HL-60 (cell line): ENCODE measurements around the gene HTR7.

Source experiments
- DNase-seq, 2 experiments: peaks; one replicate each; pipeline ENCODE4 v3.0.0-alpha.2; 2010 to 2020; ENCODE audit warnings: low read depth in 1 of 2, low spot score in 1 of 2
- H3K27ac ChIP-seq: fragments of 250-450 bp; sonication (Bioruptor Pico); replicated peaks from 2 replicates; pipeline ENCODE4 v1.5.1; 2020; ENCODE audit warnings: mild to moderate bottlenecking, moderate library complexity
- H3K27me3 ChIP-seq: fragments of 250-450 bp; sonication (Bioruptor Pico); 2 replicates; pipeline ENCODE4 v1.5.1; 2021; ENCODE audit warnings: mild to moderate bottlenecking, moderate library complexity; ENCODE audit not compliant: insufficient read depth, poor library complexity, severe bottlenecking
- H3K4me3 ChIP-seq: replicated peaks from 2 replicates; pipeline ENCODE4 v1.5.1; 2011; ENCODE audit warnings: mild to moderate bottlenecking, control low read depth, low read length; ENCODE audit not compliant: insufficient read depth
- GABPA ChIP-seq: IDR thresholded peaks from 2 replicates; pipeline ENCODE4 v1.6.1; 2012; ENCODE audit warnings: low read depth
- POLR2AphosphoS5 ChIP-seq: IDR thresholded peaks from 2 replicates; pipeline ENCODE4 v1.6.1; 2012; ENCODE audit warnings: low read depth
- SPI1 ChIP-seq: IDR thresholded peaks from 2 replicates; pipeline ENCODE4 v1.6.1; 2012; ENCODE audit warnings: low read depth, mild to moderate bottlenecking, borderline replicate concordance
- TF ChIP-seq, protein P1 (sequence below): IDR thresholded peaks from 2 replicates; pipeline ENCODE4 v1.6.1; 2012; ENCODE audit warnings: low read depth; ENCODE audit not compliant: insufficient replicate concordance
- TF ChIP-seq, protein P2 (sequence below): IDR thresholded peaks from one replicate; pipeline ENCODE4 v1.5.1; 2011; ENCODE audit warnings: low read length, control low read depth, inconsistent platforms; ENCODE audit not compliant: insufficient read depth

The HTR7 gene

DNA sequence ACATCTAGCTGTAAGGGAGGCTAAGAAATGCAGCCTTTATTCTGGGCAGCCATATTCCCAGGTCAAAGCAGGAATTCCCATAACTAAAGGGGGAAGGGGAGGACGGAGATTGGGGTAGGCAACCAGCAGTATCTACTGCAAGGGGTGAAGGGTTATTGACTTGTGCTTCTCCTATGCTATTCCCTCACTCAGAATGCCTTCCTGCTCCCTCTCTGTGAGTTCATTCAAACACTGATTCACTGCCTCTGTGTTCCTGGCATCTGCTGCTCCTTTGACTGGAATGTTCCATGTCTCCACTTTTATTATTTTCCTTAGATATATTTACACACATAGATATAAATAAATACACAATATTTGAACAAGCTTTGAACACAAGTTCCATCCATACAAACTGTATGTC, 11.1 kb downstream of the HTR7 start:
- H3K27ac ChIP-seq: no peak overlapping the region
- H3K27me3 ChIP-seq: no peaks in the 10 kb centered on the region

DNA sequence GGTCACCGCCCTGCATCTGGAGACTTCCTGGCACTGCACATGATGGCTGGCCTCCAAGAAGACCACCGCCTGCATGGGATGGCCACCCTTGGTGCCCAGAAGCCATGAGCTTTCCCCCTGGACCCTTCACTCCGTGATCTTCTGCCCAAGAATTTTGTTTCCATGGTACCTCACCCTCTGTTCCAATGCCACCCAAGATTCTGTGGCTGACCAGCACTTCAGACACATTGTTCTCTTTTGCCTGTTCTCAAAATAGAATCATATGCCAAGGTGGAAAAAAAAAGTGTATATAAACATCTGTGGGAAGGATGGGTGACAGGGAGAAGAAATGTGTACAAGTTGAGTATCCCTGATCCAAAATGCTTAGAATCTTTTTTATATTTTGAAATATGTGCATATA, 12.1 kb downstream of the HTR7 start:
- DNase-seq: no peak
- Histone ChIP-seq H3K27me3 (no peaks in the 10 kb centered on the region), H3K4me3 (no peak overlapping the region), H3K27ac (no peak overlapping the region)
- TF ChIP-seq GABPA (no peak), POLR2AphosphoS5 (no peak)

More for the DNA sequence above, 11.1 kb downstream of the HTR7 start:
- H3K4me3 ChIP-seq: no peak overlapping the region
- no peak for TF ChIP-seq GABPA
- DNase-seq: no peak

DNA sequence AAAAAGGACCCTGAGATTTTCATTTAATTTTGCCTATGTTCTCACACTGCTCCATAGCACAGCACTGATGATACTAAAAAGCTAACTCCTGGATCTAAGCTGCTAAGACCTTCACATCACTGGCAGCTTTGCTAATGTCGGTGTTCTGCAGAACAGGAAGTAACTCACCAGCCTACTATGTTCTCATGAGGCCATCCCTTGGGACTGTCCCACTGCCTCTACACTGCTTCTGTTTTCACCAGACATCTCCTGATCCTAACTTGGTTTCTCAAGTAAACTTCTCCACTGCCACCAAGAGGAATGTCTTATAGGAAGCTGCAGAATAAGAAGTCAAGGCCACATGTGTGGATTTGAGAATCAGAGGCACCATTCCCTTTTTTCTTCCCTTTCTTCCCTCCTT, 15.1 kb downstream of the HTR7 start:
- no peak overlapping the region for H3K4me3 ChIP-seq
- H3K27me3 ChIP-seq: no peaks in the 10 kb centered on the region
- TF ChIP-seq, protein P1, sequence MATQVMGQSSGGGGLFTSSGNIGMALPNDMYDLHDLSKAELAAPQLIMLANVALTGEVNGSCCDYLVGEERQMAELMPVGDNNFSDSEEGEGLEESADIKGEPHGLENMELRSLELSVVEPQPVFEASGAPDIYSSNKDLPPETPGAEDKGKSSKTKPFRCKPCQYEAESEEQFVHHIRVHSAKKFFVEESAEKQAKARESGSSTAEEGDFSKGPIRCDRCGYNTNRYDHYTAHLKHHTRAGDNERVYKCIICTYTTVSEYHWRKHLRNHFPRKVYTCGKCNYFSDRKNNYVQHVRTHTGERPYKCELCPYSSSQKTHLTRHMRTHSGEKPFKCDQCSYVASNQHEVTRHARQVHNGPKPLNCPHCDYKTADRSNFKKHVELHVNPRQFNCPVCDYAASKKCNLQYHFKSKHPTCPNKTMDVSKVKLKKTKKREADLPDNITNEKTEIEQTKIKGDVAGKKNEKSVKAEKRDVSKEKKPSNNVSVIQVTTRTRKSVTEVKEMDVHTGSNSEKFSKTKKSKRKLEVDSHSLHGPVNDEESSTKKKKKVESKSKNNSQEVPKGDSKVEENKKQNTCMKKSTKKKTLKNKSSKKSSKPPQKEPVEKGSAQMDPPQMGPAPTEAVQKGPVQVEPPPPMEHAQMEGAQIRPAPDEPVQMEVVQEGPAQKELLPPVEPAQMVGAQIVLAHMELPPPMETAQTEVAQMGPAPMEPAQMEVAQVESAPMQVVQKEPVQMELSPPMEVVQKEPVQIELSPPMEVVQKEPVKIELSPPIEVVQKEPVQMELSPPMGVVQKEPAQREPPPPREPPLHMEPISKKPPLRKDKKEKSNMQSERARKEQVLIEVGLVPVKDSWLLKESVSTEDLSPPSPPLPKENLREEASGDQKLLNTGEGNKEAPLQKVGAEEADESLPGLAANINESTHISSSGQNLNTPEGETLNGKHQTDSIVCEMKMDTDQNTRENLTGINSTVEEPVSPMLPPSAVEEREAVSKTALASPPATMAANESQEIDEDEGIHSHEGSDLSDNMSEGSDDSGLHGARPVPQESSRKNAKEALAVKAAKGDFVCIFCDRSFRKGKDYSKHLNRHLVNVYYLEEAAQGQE: no peak
- no peak for TF ChIP-seq POLR2AphosphoS5
- TF ChIP-seq GABPA: no peak
- no peak for TF ChIP-seq SPI1
- TF ChIP-seq, protein P2, sequence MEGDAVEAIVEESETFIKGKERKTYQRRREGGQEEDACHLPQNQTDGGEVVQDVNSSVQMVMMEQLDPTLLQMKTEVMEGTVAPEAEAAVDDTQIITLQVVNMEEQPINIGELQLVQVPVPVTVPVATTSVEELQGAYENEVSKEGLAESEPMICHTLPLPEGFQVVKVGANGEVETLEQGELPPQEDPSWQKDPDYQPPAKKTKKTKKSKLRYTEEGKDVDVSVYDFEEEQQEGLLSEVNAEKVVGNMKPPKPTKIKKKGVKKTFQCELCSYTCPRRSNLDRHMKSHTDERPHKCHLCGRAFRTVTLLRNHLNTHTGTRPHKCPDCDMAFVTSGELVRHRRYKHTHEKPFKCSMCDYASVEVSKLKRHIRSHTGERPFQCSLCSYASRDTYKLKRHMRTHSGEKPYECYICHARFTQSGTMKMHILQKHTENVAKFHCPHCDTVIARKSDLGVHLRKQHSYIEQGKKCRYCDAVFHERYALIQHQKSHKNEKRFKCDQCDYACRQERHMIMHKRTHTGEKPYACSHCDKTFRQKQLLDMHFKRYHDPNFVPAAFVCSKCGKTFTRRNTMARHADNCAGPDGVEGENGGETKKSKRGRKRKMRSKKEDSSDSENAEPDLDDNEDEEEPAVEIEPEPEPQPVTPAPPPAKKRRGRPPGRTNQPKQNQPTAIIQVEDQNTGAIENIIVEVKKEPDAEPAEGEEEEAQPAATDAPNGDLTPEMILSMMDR: no peak
- H3K27ac ChIP-seq: no peak overlapping the region
- no peak for DNase-seq

DNA sequence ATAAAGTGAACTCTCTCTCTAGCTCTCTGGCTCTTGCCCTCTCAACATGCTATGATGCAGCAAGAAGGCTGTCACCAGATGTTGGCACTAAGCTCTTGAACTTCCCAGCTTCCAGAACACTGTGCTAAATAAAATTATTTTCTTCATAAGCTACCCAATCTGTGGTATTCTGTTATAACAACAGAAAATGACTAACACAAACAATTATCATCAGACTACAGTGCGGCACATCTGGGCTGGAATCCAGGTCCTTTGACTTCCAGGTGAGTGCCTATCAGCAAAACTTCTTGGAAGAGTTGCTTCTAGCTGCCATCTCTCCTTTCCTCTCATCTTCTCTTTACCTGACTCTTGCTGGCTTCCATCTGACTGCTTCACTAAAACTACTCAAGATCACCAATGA, 20.4 kb downstream of the HTR7 start:
- H3K4me3 ChIP-seq: no peak overlapping the region
- DNase-seq: no peak
- H3K27ac ChIP-seq: no peak overlapping the region
- no peaks in the 10 kb centered on the region for H3K27me3 ChIP-seq
- TF ChIP-seq, protein P2: no peak
- TF ChIP-seq GABPA (no peak), SPI1 (no peak), POLR2AphosphoS5 (no peak)
- TF ChIP-seq, protein P1: no peak

DNA sequence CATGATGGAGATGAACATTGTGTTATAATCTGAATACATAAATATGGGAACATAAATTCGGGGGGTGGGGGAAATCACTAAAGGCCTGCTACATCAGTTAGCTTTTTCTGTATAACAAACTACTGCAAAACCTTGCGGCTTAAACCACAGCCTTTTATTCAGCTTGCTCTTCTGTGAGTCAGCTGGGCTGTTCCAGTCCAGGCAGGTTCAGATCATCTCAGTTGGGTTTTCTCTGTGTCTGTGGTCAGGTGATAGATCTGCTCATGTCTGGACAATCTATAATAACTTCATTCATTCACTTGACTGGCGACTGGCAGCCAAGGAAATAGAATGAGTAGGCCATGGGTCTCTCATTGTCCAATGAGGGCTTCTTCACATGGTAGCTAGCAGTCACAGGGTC, 23.5 kb downstream of the HTR7 start:
- H3K4me3 ChIP-seq: no peak overlapping the region
- no peaks in the 10 kb centered on the region for H3K27me3 ChIP-seq
- no peak for DNase-seq
- TF ChIP-seq POLR2AphosphoS5 (no peak), SPI1 (no peak), GABPA (no peak)
- TF ChIP-seq, protein P1: no peak
- TF ChIP-seq, protein P2: no peak
- H3K27ac ChIP-seq: no peak overlapping the region
